Stimulated activated CD4-positive, alpha-beta T cell treated with anti-CD3 and anti-CD28 coated beads, Interleukin-2, amount 100 ng/mL, for 24 hours (primary cell): ENCODE measurements around the gene LIMS1.
"Not testable (repeated sequence)": the region's sequence is repeated elsewhere in the genome, so short reads cannot be mapped to it uniquely, and the experiment has no call there.

Experiments
- DNase-seq, 2 donors: peaks; one replicate each; pipeline ENCODE4 v3.0.0-alpha.2; 2020

Gene LIMS1

GRCh38 chr2:108637304-108637669, 103.0 kb downstream of the LIMS1 start:
- no peak for DNase-seq

- DNase-seq, result no peak
Measured at GRCh38 chr2:108640731-108641130, 106.5 kb downstream of the LIMS1 start.

- DNase-seq, result no peak
Measured at GRCh38 chr2:108641756-108642155, 107.5 kb downstream of the LIMS1 start.

GRCh38 chr2:108643261-108643849, 109.1 kb downstream of the LIMS1 start:
- no peak for DNase-seq

GRCh38 chr2:108643862-108644261, 109.6 kb downstream of the LIMS1 start:
- not testable (repeated sequence) for DNase-seq

- not testable (repeated sequence) for DNase-seq
Measured at GRCh38 chr2:108644446-108644845, 110.2 kb downstream of the LIMS1 start.

- not testable (repeated sequence) for DNase-seq
Measured at GRCh38 chr2:108648796-108649195, 114.5 kb downstream of the LIMS1 start.

GRCh38 chr2:108650465-108650864, 116.2 kb downstream of the LIMS1 start:
- not testable (repeated sequence) for DNase-seq

GRCh38 chr2:108651468-108651867, 117.2 kb downstream of the LIMS1 start:
- not testable (repeated sequence) for DNase-seq

- peak; percentile 39 to 42 for DNase-seq
Measured at GRCh38 chr2:108652187-108652931, 118.1 kb downstream of the LIMS1 start.

GRCh38 chr2:108653425-108653824, 119.2 kb downstream of the LIMS1 start:
- not testable (repeated sequence) for DNase-seq

- DNase-seq, result not testable (repeated sequence)
Measured at GRCh38 chr2:108653849-108654248, 119.6 kb downstream of the LIMS1 start.

- DNase-seq, result not testable (repeated sequence)
Measured at GRCh38 chr2:108654521-108655125, 120.4 kb downstream of the LIMS1 start.

- DNase-seq, result not testable (repeated sequence)
Measured at GRCh38 chr2:108655270-108655669, 121.0 kb downstream of the LIMS1 start.

GRCh38 chr2:108656282-108656681, 122.0 kb downstream of the LIMS1 start:
- DNase-seq, result not testable (repeated sequence)

GRCh38 chr2:108657517-108657916, 123.2 kb downstream of the LIMS1 start:
- DNase-seq, result not testable (repeated sequence)

GRCh38 chr2:108658553-108658952, 124.3 kb downstream of the LIMS1 start:
- DNase-seq, result not testable (repeated sequence)

- not testable (repeated sequence) for DNase-seq
Measured at GRCh38 chr2:108661493-108661892, 127.2 kb downstream of the LIMS1 start.

- not testable (repeated sequence) for DNase-seq
Measured at GRCh38 chr2:108662207-108662612, 127.9 kb downstream of the LIMS1 start.

- DNase-seq, result not testable (repeated sequence)
Measured at GRCh38 chr2:108663346-108663745, 129.1 kb downstream of the LIMS1 start.

GRCh38 chr2:108664089-108664488, 129.8 kb downstream of the LIMS1 start:
- not testable (repeated sequence) for DNase-seq

- not testable (repeated sequence) for DNase-seq
Measured at GRCh38 chr2:108664979-108665378, 130.7 kb downstream of the LIMS1 start.

- DNase-seq, result not testable (repeated sequence)
Measured at GRCh38 chr2:108665975-108666374, 131.7 kb downstream of the LIMS1 start.

- DNase-seq, result not testable (repeated sequence)
Measured at GRCh38 chr2:108667140-108667539, 132.9 kb downstream of the LIMS1 start.
